ENCODE measurements around the gene CRIP1. TPM values are rescaled to one million over a fixed set of nuclear protein-coding genes. Genes with fewer than 3 reads are reported as not detected.

The CRIP1 gene
- total RNA-seq, 2 donors from 2014 or later: 97.1 to 220 TPM

GRCh38 chr14:105458571-105458970 is 28.1 kb upstream of the CRIP1 start:
- no peaks in the 10 kb centered on the region for H3K36me3 ChIP-seq
- no peak overlapping the region for H3K4me3 ChIP-seq
- no peaks in the 10 kb centered on the region for H3K9me3 ChIP-seq
- DNase-seq: no peak
- no peaks in the 10 kb centered on the region for H3K4me1 ChIP-seq
- intact Hi-C loops (cut with DNase I): no loop called here
- TF ChIP-seq, protein P1, sequence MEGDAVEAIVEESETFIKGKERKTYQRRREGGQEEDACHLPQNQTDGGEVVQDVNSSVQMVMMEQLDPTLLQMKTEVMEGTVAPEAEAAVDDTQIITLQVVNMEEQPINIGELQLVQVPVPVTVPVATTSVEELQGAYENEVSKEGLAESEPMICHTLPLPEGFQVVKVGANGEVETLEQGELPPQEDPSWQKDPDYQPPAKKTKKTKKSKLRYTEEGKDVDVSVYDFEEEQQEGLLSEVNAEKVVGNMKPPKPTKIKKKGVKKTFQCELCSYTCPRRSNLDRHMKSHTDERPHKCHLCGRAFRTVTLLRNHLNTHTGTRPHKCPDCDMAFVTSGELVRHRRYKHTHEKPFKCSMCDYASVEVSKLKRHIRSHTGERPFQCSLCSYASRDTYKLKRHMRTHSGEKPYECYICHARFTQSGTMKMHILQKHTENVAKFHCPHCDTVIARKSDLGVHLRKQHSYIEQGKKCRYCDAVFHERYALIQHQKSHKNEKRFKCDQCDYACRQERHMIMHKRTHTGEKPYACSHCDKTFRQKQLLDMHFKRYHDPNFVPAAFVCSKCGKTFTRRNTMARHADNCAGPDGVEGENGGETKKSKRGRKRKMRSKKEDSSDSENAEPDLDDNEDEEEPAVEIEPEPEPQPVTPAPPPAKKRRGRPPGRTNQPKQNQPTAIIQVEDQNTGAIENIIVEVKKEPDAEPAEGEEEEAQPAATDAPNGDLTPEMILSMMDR (IDR thresholded peaks at IDR 0.05): no peak
- H3K27ac ChIP-seq: no peak overlapping the region
- no peak overlapping the region for H3K9ac ChIP-seq (ENCODE audit: low read depth in 2 of 2, low read length in 2 of 2)
- H3K27me3 ChIP-seq: no peaks in the 10 kb centered on the region

DNA sequence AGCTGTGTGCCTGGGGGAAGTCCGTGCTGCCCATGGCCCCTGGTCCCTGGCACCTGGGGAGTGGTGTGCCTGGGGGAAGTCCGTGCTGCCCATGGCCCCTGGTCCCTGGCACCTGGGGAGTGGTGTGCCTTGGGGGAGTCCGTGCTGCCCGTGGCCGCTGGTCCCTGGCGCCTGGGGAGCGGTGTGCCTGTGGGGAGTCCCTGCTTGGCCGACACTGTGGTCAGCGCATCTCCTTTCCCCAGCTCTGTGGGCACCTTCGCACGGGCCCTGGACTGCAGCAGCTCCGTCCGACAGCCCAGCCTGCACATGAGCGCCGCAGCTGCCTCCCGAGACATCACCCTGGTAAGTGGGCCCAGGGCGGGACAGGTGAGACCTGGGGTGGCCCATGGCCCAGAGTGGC is 26.6 kb upstream of the CRIP1 start:
- no peak overlapping the region for H3K4me3 ChIP-seq
- no peak overlapping the region for H3K9ac ChIP-seq (ENCODE audit: low read depth in 2 of 2, low read length in 2 of 2)
- H3K27me3 ChIP-seq: no peaks in the 10 kb centered on the region
- H3K9me3 ChIP-seq: no peaks in the 10 kb centered on the region
- intact Hi-C loops (cut with DNase I): no loop called here
- no peak overlapping the region for H3K27ac ChIP-seq
- no peaks in the 10 kb centered on the region for H3K36me3 ChIP-seq
- TF ChIP-seq, protein P1 (IDR thresholded peaks at IDR 0.05): no peak
- H3K4me1 ChIP-seq: no peaks in the 10 kb centered on the region
- DNase-seq: no peak

GRCh38 chr14:105460616-105461015 is 26.1 kb upstream of the CRIP1 start:
- Histone ChIP-seq H3K4me1 (no peaks in the 10 kb centered on the region), H3K27me3 (no peaks in the 10 kb centered on the region), H3K9me3 (no peaks in the 10 kb centered on the region), H3K36me3 (no peaks in the 10 kb centered on the region), H3K4me3 (no peak overlapping the region), H3K9ac (ENCODE audit: low read depth in 2 of 2, low read length in 2 of 2) (no peak overlapping the region), H3K27ac (no peak overlapping the region)
- intact Hi-C loops (cut with DNase I): no loop called here
- TF ChIP-seq, protein P1 (IDR thresholded peaks at IDR 0.05): no peak
- DNase-seq: no peak

GRCh38 chr14:105461903-105462302 is 24.8 kb upstream of the CRIP1 start:
- Histone ChIP-seq H3K4me3 (no peak overlapping the region), H3K27ac (no peak overlapping the region), H3K9ac (ENCODE audit: low read depth in 2 of 2, low read length in 2 of 2) (no peak overlapping the region), H3K4me1 (no peaks in the 10 kb centered on the region), H3K36me3 (no peaks in the 10 kb centered on the region), H3K9me3 (no peaks in the 10 kb centered on the region), H3K27me3 (no peaks in the 10 kb centered on the region)
- intact Hi-C loops (cut with DNase I): no loop called here
- DNase-seq: no peak
- TF ChIP-seq, protein P1 (IDR thresholded peaks at IDR 0.05): no peak

GRCh38 chr14:105464501-105464900 is 22.2 kb upstream of the CRIP1 start:
- Histone ChIP-seq H3K27ac (no peak overlapping the region), H3K4me1 (no peaks in the 10 kb centered on the region), H3K9ac (ENCODE audit: low read depth in 2 of 2, low read length in 2 of 2) (no peak overlapping the region), H3K4me3 (no peak overlapping the region), H3K27me3 (no peaks in the 10 kb centered on the region), H3K9me3 (no peaks in the 10 kb centered on the region), H3K36me3 (no peaks in the 10 kb centered on the region)
- TF ChIP-seq, protein P1 (IDR thresholded peaks at IDR 0.05): no peak
- intact Hi-C loops (cut with DNase I): no loop called here
- no peak for DNase-seq
